Endothelial cell of umbilical vein (primary cell): ENCODE measurements around the gene ARHGEF16.

Source experiments
- EZH2 ChIP-seq: IDR thresholded peaks from 2 replicates; pipeline ENCODE4 v1.6.1; 2012; ENCODE audit warnings: borderline replicate concordance, low read depth, mild to moderate bottlenecking, moderate library complexity, low read length, inconsistent platforms; ENCODE audit not compliant: severe bottlenecking
- FOS ChIP-seq: IDR thresholded peaks from 2 replicates; pipeline ENCODE4 v1.6.1; 2011; ENCODE audit warnings: mild to moderate bottlenecking, low read length, moderate library complexity, borderline replicate concordance; ENCODE audit not compliant: insufficient read depth
- GATA2 ChIP-seq: IDR thresholded peaks from 2 replicates; pipeline ENCODE4 v1.7.0; 2011; ENCODE audit warnings: low read depth, mild to moderate bottlenecking, moderate library complexity, mixed read lengths, low read length; ENCODE audit not compliant: insufficient read length, insufficient read depth
- JUN ChIP-seq: IDR thresholded peaks from 2 replicates; pipeline ENCODE4 v1.6.1; 2011; ENCODE audit warnings: borderline replicate concordance, low read depth; ENCODE audit not compliant: insufficient read length, insufficient read depth
- MYC ChIP-seq: IDR thresholded peaks from one replicate; pipeline ENCODE4 v1.6.1; 2011; ENCODE audit warnings: mild to moderate bottlenecking, low read depth, low read length
- POLR2A ChIP-seq: IDR thresholded peaks from 2 replicates; pipeline ENCODE4 v1.6.1; 2012; ENCODE audit warnings: low read depth, mild to moderate bottlenecking, control low read depth, low read length
- POLR2AphosphoS5 ChIP-seq: IDR thresholded peaks from 2 replicates; pipeline ENCODE4 v1.6.1; 2012; ENCODE audit warnings: low read depth, mild to moderate bottlenecking, control low read depth, low read length, moderate library complexity; ENCODE audit not compliant: insufficient read depth
- TF ChIP-seq, protein P1 (sequence below), 2 donors: IDR thresholded peaks; 1 replicate in 1 of 2; 2 replicates in 1 of 2; pipeline ENCODE4 v1.5.1; 2011; ENCODE audit warnings: low read length in 2 of 2, mild to moderate bottlenecking in 2 of 2, moderate library complexity in 2 of 2, control low read depth in 1 of 2, inconsistent platforms in 1 of 2, low read depth in 1 of 2; ENCODE audit not compliant: insufficient read depth in 1 of 2; ENCODE audit errors: extremely low read depth in 1 of 2
- TF ChIP-seq, protein P2 (sequence below): IDR thresholded peaks from 2 replicates; pipeline ENCODE4 v1.6.1; 2011; ENCODE audit not compliant: insufficient read depth, insufficient read length

GRCh38 chr1:3473381-3473844 is 18.9 kb downstream of the ARHGEF16 start:
- TF ChIP-seq, protein P1, sequence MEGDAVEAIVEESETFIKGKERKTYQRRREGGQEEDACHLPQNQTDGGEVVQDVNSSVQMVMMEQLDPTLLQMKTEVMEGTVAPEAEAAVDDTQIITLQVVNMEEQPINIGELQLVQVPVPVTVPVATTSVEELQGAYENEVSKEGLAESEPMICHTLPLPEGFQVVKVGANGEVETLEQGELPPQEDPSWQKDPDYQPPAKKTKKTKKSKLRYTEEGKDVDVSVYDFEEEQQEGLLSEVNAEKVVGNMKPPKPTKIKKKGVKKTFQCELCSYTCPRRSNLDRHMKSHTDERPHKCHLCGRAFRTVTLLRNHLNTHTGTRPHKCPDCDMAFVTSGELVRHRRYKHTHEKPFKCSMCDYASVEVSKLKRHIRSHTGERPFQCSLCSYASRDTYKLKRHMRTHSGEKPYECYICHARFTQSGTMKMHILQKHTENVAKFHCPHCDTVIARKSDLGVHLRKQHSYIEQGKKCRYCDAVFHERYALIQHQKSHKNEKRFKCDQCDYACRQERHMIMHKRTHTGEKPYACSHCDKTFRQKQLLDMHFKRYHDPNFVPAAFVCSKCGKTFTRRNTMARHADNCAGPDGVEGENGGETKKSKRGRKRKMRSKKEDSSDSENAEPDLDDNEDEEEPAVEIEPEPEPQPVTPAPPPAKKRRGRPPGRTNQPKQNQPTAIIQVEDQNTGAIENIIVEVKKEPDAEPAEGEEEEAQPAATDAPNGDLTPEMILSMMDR (IDR thresholded peaks at IDR 0.05; ENCODE audit: extremely low read depth in 1 of 2, insufficient read depth in 1 of 2, low read depth in 1 of 2, low read length in 2 of 2): no peak
- no peak for TF ChIP-seq MYC
- no peak for TF ChIP-seq POLR2AphosphoS5
- no peak for TF ChIP-seq POLR2A
- TF ChIP-seq EZH2: no peak
- TF ChIP-seq, protein P2, sequence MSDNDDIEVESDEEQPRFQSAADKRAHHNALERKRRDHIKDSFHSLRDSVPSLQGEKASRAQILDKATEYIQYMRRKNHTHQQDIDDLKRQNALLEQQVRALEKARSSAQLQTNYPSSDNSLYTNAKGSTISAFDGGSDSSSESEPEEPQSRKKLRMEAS: no peak
- TF ChIP-seq JUN: no peak
- no peak for TF ChIP-seq FOS
- TF ChIP-seq GATA2: no peak
